GM19043 (cell line): ENCODE measurements around the gene GOLGA3.

Experiments
- ATAC-seq: cut with Tn5 transposase; IDR thresholded peaks from one replicate; pipeline ENCODE4 v1.9.1; 2021; ENCODE audit warnings: low read depth; ENCODE audit not compliant: unreplicated experiment

GOLGA3 gene

GRCh38 chr12:132727091-132727794 lies 101.4 kb downstream of the GOLGA3 start:
- ATAC-seq = no peak

DNA sequence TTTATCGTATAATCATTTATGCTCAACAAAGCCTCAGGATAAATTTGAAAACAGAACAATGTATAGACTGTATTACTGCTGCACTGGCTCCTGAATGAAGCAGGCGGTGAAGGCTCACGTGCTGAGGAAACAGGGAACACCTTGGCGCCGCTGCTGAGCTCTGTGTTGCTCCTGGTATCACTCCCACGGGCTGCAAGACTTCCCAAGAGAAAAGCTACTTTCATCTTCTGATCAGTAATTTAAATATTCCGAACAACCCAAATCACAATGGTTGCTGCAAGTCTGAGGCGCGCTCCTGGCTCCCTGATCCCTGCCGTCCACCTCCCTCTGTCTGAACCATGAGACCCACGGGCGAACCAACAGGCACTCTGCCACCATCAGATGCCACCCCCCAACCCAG lies 102.3 kb downstream of the GOLGA3 start:
- no peak for ATAC-seq

- ATAC-seq = no peak
These were observed 104.0 kb downstream of the GOLGA3 start for GRCh38 chr12:132724506-132725241.

DNA sequence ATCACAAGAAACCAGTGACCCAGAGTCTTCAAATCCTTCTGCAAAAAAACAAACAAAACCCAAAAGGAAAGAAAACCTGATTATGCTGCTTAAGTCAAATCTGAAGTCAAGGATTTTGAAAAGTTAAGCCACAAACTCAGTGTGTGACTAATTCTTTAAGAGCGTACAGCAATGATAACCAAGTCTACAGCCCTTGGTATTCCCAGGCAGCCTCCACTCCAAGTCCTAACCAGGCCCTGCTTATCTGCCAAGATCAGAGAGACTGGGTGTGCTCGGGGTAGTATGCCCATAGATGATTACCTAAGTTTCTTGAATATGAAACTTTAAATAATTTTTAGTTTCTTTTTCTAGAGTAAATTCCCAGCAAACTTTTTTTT lies 104.9 kb downstream of the GOLGA3 start:
- ATAC-seq = no peak

- ATAC-seq = no peak
These were observed 105.5 kb downstream of the GOLGA3 start for GRCh38 chr12:132723015-132723763.

DNA sequence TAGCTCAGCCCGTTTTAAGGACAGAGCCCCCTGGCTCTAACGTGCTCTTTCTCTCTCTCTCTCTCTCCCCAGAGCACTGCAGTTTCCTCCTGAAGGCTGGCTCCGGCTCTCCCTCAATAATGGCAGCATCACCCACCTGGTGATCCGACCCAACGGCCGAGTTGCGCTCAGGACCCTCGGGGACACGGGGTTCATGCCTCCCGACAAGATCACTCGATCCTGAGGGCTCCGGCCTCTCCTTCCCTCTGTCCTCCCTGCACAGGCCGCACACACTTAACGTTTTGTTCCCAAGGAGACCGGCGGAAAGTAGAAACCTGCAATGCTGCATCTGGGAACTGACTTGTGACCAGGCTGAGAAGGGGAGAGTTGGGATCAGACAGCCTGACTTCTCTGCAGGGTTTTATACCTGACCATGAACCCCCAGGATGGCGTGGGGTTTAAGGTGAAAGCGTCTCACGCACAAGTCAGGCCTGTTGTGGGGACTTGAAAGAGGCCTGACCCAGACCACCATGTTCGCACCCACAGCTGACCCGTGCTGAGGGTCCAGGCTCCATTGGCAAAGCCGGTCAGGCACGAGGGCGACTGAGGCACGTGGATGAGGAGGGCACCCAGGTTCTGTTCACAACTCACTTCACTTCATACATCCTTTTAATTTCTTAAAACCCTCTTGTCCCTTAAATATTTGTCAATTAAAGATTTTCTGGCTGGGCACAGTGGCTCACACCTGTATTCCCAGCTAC lies 107.9 kb downstream of the GOLGA3 start:
- ATAC-seq = no peak

DNA sequence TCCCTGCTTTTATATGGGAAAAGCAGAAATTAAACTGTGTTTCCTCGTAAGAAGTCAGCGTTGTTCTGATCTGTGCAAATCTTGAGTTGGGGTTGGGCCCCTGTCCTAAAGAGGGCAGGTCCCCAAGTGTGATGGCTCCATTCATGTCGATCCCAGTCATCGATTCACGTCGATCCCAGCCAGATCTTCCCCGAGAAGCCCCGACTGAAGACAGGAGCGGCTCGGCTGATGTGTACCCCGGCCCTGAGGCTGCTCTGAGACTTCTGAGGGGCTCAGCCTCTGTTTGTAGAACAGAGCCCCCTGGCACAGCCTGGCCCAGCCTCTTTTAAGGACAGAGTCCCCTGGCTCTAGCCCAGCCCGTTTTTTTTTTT lies 108.7 kb downstream of the GOLGA3 start:
- no peak for ATAC-seq

DNA sequence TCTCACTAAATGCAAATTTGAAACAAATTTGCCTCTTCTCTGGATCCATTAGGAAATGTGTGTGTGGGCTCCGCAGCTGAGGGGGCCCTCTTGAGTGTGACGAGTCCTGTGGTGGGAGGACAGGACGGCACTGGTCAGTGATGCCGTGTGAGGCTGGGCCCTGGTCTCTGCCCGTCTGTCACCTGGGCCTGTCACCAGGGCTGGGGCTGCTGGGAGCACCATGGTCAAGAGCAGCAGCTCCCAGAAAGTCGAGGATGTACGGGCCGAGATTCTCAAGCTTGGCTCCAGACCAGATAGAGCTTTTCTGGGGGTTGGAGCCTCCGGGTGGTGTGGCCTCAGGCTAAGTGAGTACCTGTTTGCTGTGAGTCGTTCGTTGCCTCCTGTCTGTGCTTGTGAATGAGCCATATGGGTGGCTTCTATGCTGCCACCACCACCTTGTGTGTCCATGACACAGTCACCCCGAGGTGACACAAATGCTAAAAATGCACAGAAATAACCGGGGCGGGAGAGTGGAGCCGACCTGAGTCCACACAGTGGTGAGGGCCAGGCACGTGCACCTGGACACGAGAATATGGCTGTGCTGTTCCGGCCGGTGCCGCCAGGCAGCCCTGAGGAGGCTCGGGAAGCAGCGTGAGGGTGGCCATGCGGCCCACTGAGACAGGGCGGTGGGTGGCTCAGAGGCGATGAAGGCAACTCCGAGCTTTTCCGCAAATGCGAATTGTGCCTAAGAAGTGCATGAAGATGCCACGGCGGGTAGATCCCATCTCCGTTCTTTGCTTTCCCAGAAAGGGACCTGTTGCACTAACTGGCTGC lies 109.3 kb downstream of the GOLGA3 start:
- no peak for ATAC-seq
